Measurements from ENCODE around the gene GPN2. TPM values are rescaled to one million over a fixed set of nuclear protein-coding genes. Genes with fewer than 3 reads are reported as not detected.

GPN2 gene
- total and polyA plus RNA-seq, 8 donors: 9.4 to 14.2 (median 11.5) TPM

DNA sequence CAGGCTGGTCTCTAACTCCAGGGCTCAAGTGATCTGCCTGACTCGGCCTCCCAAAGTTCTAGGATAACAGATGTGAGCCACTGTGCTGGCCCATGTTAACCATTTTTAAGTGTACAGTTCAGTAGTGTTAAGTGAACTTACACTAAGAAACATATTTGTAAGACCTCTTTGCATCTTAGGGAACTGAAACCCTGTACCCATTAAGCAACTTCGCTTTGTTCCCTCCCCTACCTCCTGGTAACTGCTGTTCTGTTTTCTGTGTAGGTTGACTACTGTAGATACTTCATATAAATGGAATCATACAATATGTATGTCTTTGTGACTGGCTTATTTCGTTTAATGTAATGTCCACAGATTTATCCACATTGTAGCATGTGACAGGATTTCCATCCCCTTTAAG, 42.4 kb upstream of the GPN2 start:
- no peak overlapping the region for H3K4me3 ChIP-seq
- H3K36me3 ChIP-seq: peaks cover 0 to 3% (median 0%) of the 10 kb centered on the region in 3 donors
- FAIRE-seq (no peak), DNase-seq (no peak), ATAC-seq (peak in 1 of 4 donors; percentile 40)
- no peak overlapping the region for H3K27ac ChIP-seq
- 86 to 88% methylated on average over 3 of the region's 3 CpGs for WGBS, 2 donors
- no peaks in the 10 kb centered on the region for H3K27me3 ChIP-seq
- H3K9me3 ChIP-seq: no peaks in the 10 kb centered on the region
- intact Hi-C loops (cut with DNase I): no loop called here
- TF ChIP-seq, protein P1, sequence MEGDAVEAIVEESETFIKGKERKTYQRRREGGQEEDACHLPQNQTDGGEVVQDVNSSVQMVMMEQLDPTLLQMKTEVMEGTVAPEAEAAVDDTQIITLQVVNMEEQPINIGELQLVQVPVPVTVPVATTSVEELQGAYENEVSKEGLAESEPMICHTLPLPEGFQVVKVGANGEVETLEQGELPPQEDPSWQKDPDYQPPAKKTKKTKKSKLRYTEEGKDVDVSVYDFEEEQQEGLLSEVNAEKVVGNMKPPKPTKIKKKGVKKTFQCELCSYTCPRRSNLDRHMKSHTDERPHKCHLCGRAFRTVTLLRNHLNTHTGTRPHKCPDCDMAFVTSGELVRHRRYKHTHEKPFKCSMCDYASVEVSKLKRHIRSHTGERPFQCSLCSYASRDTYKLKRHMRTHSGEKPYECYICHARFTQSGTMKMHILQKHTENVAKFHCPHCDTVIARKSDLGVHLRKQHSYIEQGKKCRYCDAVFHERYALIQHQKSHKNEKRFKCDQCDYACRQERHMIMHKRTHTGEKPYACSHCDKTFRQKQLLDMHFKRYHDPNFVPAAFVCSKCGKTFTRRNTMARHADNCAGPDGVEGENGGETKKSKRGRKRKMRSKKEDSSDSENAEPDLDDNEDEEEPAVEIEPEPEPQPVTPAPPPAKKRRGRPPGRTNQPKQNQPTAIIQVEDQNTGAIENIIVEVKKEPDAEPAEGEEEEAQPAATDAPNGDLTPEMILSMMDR (IDR thresholded peaks at IDR 0.05): no peak
- H3K4me1 ChIP-seq: no peaks in the 10 kb centered on the region

DNA sequence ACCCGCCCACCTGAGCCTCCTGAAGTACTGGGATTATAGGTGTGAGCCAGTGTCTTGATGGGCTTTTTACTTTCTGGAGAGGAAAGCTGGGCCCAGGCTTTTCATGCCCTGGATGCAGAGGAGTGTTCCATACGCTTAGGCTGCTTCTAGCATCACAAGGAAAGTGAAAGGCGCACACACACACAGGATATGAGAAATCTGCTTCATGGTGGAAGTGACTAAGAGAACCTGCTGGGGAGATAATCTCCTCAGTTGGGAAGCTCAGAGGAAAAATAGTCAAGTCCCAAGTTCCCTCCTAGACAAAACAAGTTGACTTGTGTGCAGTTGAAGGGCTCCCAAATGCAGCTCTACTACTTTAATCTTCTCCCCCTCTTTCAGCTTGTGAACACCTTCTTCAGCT, 33.6 kb upstream of the GPN2 start:
- peak overlapping the region in 1 of 4 donors; percentile 77 for H3K4me3 ChIP-seq
- FAIRE-seq: no peak
- ATAC-seq: no peak
- TF ChIP-seq, protein P1 (IDR thresholded peaks at IDR 0.05): no peak
- H3K36me3 ChIP-seq: peaks cover 3 to 25% (median 8%) of the 10 kb centered on the region in 3 donors
- no peaks in the 10 kb centered on the region for H3K9me3 ChIP-seq
- H3K4me1 ChIP-seq: peaks cover 13 to 17% (median 16%) of the 10 kb centered on the region in 3 donors
- H3K27ac ChIP-seq: peak overlapping the region in 1 of 4 donors; percentile 97
- H3K27me3 ChIP-seq: no peaks in the 10 kb centered on the region
- intact Hi-C loops (cut with DNase I): no loop called here
- DNase-seq: no peak
- WGBS, 2 donors: 91 to 93% methylated on average over 3 of the region's 3 CpGs

DNA sequence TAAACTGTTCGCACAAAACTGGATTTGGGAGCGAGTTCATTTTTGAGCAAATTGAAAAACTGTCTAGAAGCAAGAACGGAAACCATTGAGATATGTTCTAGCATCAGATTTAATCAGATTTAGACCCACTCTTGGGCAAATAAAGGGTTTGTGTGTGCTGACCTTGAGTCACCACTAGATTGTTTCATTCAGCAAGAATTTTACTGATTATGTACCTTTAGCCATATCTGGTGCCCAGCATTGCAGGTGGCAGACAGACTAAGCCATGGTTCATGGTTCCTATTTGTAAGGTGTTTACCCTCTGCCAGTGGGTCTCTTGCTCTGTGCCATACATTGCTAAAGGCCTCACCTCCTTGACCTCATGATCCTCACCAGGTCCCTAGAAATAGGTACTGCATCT, 32.8 kb upstream of the GPN2 start:
- no peaks in the 10 kb centered on the region for H3K9me3 ChIP-seq
- intact Hi-C loops (cut with DNase I): no loop called here
- TF ChIP-seq, protein P1 (IDR thresholded peaks at IDR 0.05): no peak
- peak overlapping the region in 3 of 4 donors; percentile 85 to 97 (median 90) for H3K27ac ChIP-seq
- 30 to 35% methylated on average over 3 of the region's 3 CpGs for WGBS, 2 donors
- H3K36me3 ChIP-seq: peaks cover 3 to 25% (median 8%) of the 10 kb centered on the region in 3 donors
- ATAC-seq: peak in 3 of 4 donors; percentile 9 to 29 (median 27)
- peaks cover 13 to 17% (median 16%) of the 10 kb centered on the region in 3 donors for H3K4me1 ChIP-seq
- no peak for FAIRE-seq
- peak overlapping the region in 2 of 4 donors; percentile 77 to 93 for H3K4me3 ChIP-seq
- no peak for DNase-seq
- no peaks in the 10 kb centered on the region for H3K27me3 ChIP-seq

DNA sequence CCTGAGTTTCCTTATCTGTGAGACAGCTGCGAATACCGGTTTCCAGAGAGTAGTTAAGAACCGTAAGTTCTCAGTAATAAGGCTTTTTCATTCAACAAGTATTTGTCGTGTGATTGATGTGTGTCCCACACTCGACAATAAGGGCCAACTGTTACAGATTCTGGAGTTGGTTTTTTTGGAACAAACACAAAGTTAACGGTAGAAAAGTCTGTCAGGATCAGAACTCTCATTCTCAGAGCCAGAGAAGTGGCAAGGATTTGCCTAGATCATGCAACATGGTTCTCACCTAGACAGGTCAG, 32.3 kb upstream of the GPN2 start:
- FAIRE-seq: no peak
- Histone ChIP-seq H3K36me3 (peaks cover 3 to 25% (median 8%) of the 10 kb centered on the region in 3 donors), H3K4me1 (peaks cover 13 to 17% (median 16%) of the 10 kb centered on the region in 3 donors), H3K4me3 (peak overlapping the region; percentile 77 to 97 (median 88)), H3K27ac (peak overlapping the region; percentile 85 to 97 (median 90)), H3K27me3 (no peaks in the 10 kb centered on the region), H3K9me3 (no peaks in the 10 kb centered on the region)
- DNase-seq: no peak
- TF ChIP-seq, protein P1 (IDR thresholded peaks at IDR 0.05): no peak
- 3 to 5% methylated on average over 6 of the region's 6 CpGs for WGBS, 2 donors
- intact Hi-C loops (cut with DNase I): no loop called here
- ATAC-seq: no peak

- 0% methylated on average over 64 to 83 of the region's 83 CpGs for WGBS, 2 donors
- H3K4me1 ChIP-seq: peaks cover 13 to 17% (median 16%) of the 10 kb centered on the region in 3 donors
- peaks cover 3 to 24% (median 8%) of the 10 kb centered on the region in 3 donors for H3K36me3 ChIP-seq
- H3K9me3 ChIP-seq: no peaks in the 10 kb centered on the region
- TF ChIP-seq, protein P1 (IDR thresholded peaks at IDR 0.05): no peak
- H3K27ac ChIP-seq: peak within 1 kb of the TSS; percentile 85 to 97 (median 90)
- ATAC-seq (peak; percentile 95 to 98 (median 97)), DNase-seq (peak; percentile 94 to 99 (median 97)), FAIRE-seq (peak; percentile 88)
- intact Hi-C loops (cut with DNase I): no loop called here
- peak within 1 kb of the TSS; percentile 77 to 97 (median 88) for H3K4me3 ChIP-seq
- H3K27me3 ChIP-seq: no peaks in the 10 kb centered on the region
These were observed 31.7 kb upstream of the GPN2 start, which contains the start of gene NUDC for GRCh38 chr1:26921540-26922430. Gene NUDC (plus strand): TSS chr1:26921743. CDS start chr1:26921849, 106 bp downstream.
